Type B pancreatic cell (in vitro differentiated cells): ENCODE data around the gene DBR1. TPM values are rescaled to one million over a fixed set of nuclear protein-coding genes. Genes with fewer than 3 reads are reported as not detected.

Experiments
- DNase-seq: peaks from one replicate; pipeline ENCODE4 v3.0.0; 2021; ENCODE audit warnings: mixed read lengths; ENCODE audit not compliant: unreplicated experiment; ENCODE audit errors: extremely low spot score
- H3K27ac Mint-ChIP-seq: 2 replicates; pipeline ENCODE4 v1.8.0; 2021; ENCODE audit warnings: mild to moderate bottlenecking, mixed read lengths
- H3K27me3 Mint-ChIP-seq: 2 replicates; pipeline ENCODE4 v1.8.0; 2021; ENCODE audit warnings: mixed read lengths
- H3K36me3 Mint-ChIP-seq: 2 replicates; pipeline ENCODE4 v1.8.0; 2021; ENCODE audit warnings: mixed read lengths
- H3K4me1 Mint-ChIP-seq: one replicate; pipeline ENCODE4 v1.8.0; 2021; ENCODE audit warnings: mixed read lengths; ENCODE audit not compliant: unreplicated experiment
- H3K4me3 Mint-ChIP-seq: 2 replicates; pipeline ENCODE4 v1.8.0; 2021; ENCODE audit warnings: mild to moderate bottlenecking, mixed read lengths
- H3K9me3 Mint-ChIP-seq: 2 replicates; pipeline ENCODE4 v1.8.0; 2021; ENCODE audit warnings: mixed read lengths
- total RNA-seq: library from RNA; stranded (reverse); gene quantifications from 2 replicates; pipeline ENCODE4 v1.2.1, GENCODE V29; 2021; ENCODE audit warnings: low replicate concordance
- TF ChIP-seq, protein P1 (sequence below): fragments of 200-600 bp; sonication (generic); conservative IDR thresholded peaks from 2 replicates; pipeline ENCODE4 v1.5.0; 2021; ENCODE audit warnings: antibody characterized with exemption, mild to moderate bottlenecking

DBR1 gene
- total RNA-seq, 1 donor from 2014 or later = 21.2 TPM

DNA sequence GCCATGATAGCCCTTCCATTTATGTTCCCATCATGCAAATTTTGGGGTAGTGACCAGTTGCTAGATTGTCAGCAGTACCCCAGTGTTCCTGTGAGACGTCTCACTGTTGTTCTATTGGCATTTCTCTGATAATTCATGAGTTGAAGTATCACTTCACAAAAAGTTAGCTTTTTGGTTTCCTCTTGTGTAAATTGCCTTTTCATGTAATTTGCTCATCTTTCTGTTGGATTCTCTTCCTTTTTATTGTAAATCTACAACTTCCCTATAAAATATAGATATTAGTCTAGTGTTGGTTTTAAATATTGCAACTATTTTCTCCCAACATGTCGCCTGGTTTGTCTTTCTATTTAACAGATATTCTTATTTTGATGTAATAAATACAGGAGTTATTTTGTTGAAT lies 35.0 kb downstream of the DBR1 start:
- no peak for DNase-seq
- Mint-ChIP-seq H3K27me3 (peaks cover 10% of the 10 kb centered on the region), H3K27ac (no peak overlapping the region), H3K4me1 (no peaks in the 10 kb centered on the region), H3K4me3 (no peak overlapping the region), H3K9me3 (peaks cover 4% of the 10 kb centered on the region), H3K36me3 (no peaks in the 10 kb centered on the region)
- TF ChIP-seq, protein P1, sequence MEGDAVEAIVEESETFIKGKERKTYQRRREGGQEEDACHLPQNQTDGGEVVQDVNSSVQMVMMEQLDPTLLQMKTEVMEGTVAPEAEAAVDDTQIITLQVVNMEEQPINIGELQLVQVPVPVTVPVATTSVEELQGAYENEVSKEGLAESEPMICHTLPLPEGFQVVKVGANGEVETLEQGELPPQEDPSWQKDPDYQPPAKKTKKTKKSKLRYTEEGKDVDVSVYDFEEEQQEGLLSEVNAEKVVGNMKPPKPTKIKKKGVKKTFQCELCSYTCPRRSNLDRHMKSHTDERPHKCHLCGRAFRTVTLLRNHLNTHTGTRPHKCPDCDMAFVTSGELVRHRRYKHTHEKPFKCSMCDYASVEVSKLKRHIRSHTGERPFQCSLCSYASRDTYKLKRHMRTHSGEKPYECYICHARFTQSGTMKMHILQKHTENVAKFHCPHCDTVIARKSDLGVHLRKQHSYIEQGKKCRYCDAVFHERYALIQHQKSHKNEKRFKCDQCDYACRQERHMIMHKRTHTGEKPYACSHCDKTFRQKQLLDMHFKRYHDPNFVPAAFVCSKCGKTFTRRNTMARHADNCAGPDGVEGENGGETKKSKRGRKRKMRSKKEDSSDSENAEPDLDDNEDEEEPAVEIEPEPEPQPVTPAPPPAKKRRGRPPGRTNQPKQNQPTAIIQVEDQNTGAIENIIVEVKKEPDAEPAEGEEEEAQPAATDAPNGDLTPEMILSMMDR = no peak

DNA sequence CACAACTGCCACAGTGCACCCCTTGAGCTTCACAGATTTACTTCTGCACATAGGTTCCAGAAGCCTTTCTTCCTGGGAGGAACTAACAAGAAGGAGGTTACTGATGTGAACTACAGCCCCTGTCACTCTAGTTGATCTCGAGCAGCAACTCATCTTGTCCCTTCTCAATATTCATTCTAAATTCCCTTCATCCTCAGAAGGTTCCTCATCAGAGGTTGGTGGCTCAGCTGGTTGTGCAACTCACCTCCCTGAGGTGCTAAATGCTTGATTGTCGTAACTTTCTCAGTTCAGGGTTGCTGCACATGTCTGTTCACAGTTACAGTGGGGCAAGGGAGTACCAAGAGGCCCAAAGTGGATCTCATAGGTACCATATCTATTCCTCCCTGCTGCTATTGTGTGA lies 36.9 kb downstream of the DBR1 start:
- H3K4me3 Mint-ChIP-seq = no peak overlapping the region
- no peak overlapping the region for H3K27ac Mint-ChIP-seq
- H3K27me3 Mint-ChIP-seq = peaks cover 13% of the 10 kb centered on the region
- no peaks in the 10 kb centered on the region for H3K36me3 Mint-ChIP-seq
- no peak for DNase-seq
- no peaks in the 10 kb centered on the region for H3K9me3 Mint-ChIP-seq
- TF ChIP-seq, protein P1 = no peak
- no peaks in the 10 kb centered on the region for H3K4me1 Mint-ChIP-seq

GRCh38 chr3:138136201-138136600 lies 38.5 kb downstream of the DBR1 start:
- Mint-ChIP-seq H3K4me3 (no peak overlapping the region), H3K4me1 (no peaks in the 10 kb centered on the region), H3K36me3 (no peaks in the 10 kb centered on the region), H3K9me3 (no peaks in the 10 kb centered on the region), H3K27ac (no peak overlapping the region), H3K27me3 (peaks cover 13% of the 10 kb centered on the region)
- TF ChIP-seq, protein P1 = no peak
- DNase-seq = no peak

- no peak for DNase-seq
- TF ChIP-seq, protein P1 = no peak
- no peaks in the 10 kb centered on the region for H3K4me1 Mint-ChIP-seq
- no peak overlapping the region for H3K4me3 Mint-ChIP-seq
- no peak overlapping the region for H3K27ac Mint-ChIP-seq
- peaks cover 13% of the 10 kb centered on the region for H3K27me3 Mint-ChIP-seq
- H3K36me3 Mint-ChIP-seq = no peaks in the 10 kb centered on the region
- H3K9me3 Mint-ChIP-seq = no peaks in the 10 kb centered on the region
Observed at GRCh38 chr3:138135833-138136194, 38.9 kb downstream of the DBR1 start.

GRCh38 chr3:138135146-138135832 lies 39.4 kb downstream of the DBR1 start:
- no peaks in the 10 kb centered on the region for H3K36me3 Mint-ChIP-seq
- H3K27me3 Mint-ChIP-seq = peaks cover 13% of the 10 kb centered on the region
- no peak overlapping the region for H3K27ac Mint-ChIP-seq
- no peaks in the 10 kb centered on the region for H3K4me1 Mint-ChIP-seq
- DNase-seq = no peak
- H3K4me3 Mint-ChIP-seq = no peak overlapping the region
- no peaks in the 10 kb centered on the region for H3K9me3 Mint-ChIP-seq
- TF ChIP-seq, protein P1 = no peak
